ENCODE measurements around the gene POU6F2. TPM values are rescaled to one million over a fixed set of nuclear protein-coding genes. Genes with fewer than 3 reads are reported as not detected.

Gene POU6F2
- total and polyA plus RNA-seq, 2 of the 4 experiments (the other 2 are of a cell fraction) = not detected

GRCh38 chr7:39045231-39045630 is 67.5 kb downstream of the POU6F2 start:
- no CpG with 5 or more reads among the region's 1 CpG for WGBS, 2 experiments (ENCODE audit: extremely low coverage in 2 of 2, insufficient read length in 1 of 2)
- H3K9me1 ChIP-seq (ENCODE audit: insufficient read depth, low read length) = no peaks in the 10 kb centered on the region
- H3K9ac ChIP-seq (ENCODE audit: low read depth, low read length) = no peak overlapping the region
- H3K27me3 ChIP-seq (ENCODE audit: control insufficient read depth, insufficient read depth, low read length) = no peaks in the 10 kb centered on the region
- H3K36me3 ChIP-seq (ENCODE audit: control insufficient read depth, insufficient read depth, low read length) = no peaks in the 10 kb centered on the region
- CTCF ChIA-PET = interaction anchor here (0.6 kb wide), 1 partner anchor 408 kb away, joined by 3 read pairs; no protein-coding TSS in a partner anchor
- no peak overlapping the region for H3K4me3 ChIP-seq (ENCODE audit: insufficient read depth, low read depth, low read length)
- H3K9me3 ChIP-seq (ENCODE audit: control insufficient read depth, insufficient read depth, low read length) = no peaks in the 10 kb centered on the region
- no peak overlapping the region for H2AFZ ChIP-seq (replicated peaks; ENCODE audit: low read length, poor library complexity)
- no peak overlapping the region for H4K5ac ChIP-seq (ENCODE audit: low read depth, low read length)
- H2BK120ac ChIP-seq (ENCODE audit: low read depth, low read length) = no peak overlapping the region
- in situ Hi-C loops (cut with MboI; ENCODE audit: low sequenced_read_pairs) (no loop called here), intact Hi-C loops (cut with micrococcal nuclease) (loop anchor here (10.0 kb wide), 1 partner anchor 250 kb away; no protein-coding TSS in a partner anchor), dilution Hi-C loops (cut with HindIII; ENCODE audit: low sequenced_read_pairs, unreplicated experiment) (no loop called here)
- no peak overlapping the region for H4K8ac ChIP-seq (ENCODE audit: low read depth in 2 of 2, low read length in 2 of 2)
- H2BK5ac ChIP-seq (ENCODE audit: low read depth, low read length, poor library complexity, severe bottlenecking) = no peak overlapping the region
- no peak overlapping the region for H2AK9ac ChIP-seq (replicated peaks; ENCODE audit: low read depth, low read length, poor library complexity)
- H3K79me1 ChIP-seq (ENCODE audit: low read depth in 1 of 2, low read length in 2 of 2) = no peaks in the 10 kb centered on the region
- no peak overlapping the region for H3K23ac ChIP-seq (ENCODE audit: low read depth, low read length)
- H2BK20ac ChIP-seq (ENCODE audit: low read depth, low read length) = no peak overlapping the region
- H2AK5ac ChIP-seq (ENCODE audit: low read depth, low read length) = no peak overlapping the region
- H3K14ac ChIP-seq (replicated peaks; ENCODE audit: low read depth, low read length) = no peak overlapping the region
- TF ChIP-seq FOS (IDR thresholded peaks at IDR 0.05; ENCODE audit: low read depth, low read length) (no peak), MAFK (IDR thresholded peaks at IDR 0.05; ENCODE audit: low read depth, low read length) (no peak), POLR2A (IDR thresholded peaks at IDR 0.05; ENCODE audit: low read depth, low read length) (no peak), CEBPB (IDR thresholded peaks at IDR 0.05; ENCODE audit: low read depth, low read length) (no peak), RFX5 (IDR thresholded peaks at IDR 0.05; ENCODE audit: low read depth, low read length) (no peak), CTCF (conservative IDR thresholded peaks at IDR 0.05; ENCODE audit: low read depth, low read length) (no peak), MAZ (IDR thresholded peaks at IDR 0.05; ENCODE audit: borderline replicate concordance, low read depth, low read length) (no peak), BHLHE40 (IDR thresholded peaks at IDR 0.05; ENCODE audit: low read depth, low read length) (no peak), CHD1 (IDR thresholded peaks at IDR 0.05; ENCODE audit: low read depth, low read length) (no peak), NFE2L2 (IDR thresholded peaks at IDR 0.05; ENCODE audit: low read depth, low read length) (no peak)
- TF ChIP-seq, protein P1, sequence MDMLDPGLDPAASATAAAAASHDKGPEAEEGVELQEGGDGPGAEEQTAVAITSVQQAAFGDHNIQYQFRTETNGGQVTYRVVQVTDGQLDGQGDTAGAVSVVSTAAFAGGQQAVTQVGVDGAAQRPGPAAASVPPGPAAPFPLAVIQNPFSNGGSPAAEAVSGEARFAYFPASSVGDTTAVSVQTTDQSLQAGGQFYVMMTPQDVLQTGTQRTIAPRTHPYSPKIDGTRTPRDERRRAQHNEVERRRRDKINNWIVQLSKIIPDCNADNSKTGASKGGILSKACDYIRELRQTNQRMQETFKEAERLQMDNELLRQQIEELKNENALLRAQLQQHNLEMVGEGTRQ (IDR thresholded peaks at IDR 0.05; ENCODE audit: low read depth, low read length) = no peak
- TF ChIP-seq, protein P2, sequence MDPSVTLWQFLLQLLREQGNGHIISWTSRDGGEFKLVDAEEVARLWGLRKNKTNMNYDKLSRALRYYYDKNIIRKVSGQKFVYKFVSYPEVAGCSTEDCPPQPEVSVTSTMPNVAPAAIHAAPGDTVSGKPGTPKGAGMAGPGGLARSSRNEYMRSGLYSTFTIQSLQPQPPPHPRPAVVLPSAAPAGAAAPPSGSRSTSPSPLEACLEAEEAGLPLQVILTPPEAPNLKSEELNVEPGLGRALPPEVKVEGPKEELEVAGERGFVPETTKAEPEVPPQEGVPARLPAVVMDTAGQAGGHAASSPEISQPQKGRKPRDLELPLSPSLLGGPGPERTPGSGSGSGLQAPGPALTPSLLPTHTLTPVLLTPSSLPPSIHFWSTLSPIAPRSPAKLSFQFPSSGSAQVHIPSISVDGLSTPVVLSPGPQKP (IDR thresholded peaks at IDR 0.05; ENCODE audit: borderline replicate concordance, low read depth, low read length) = no peak
- ATAC-seq (ENCODE audit: low read depth) (no peak), DNase-seq (no peak)
- no peak overlapping the region for H3K56ac ChIP-seq (ENCODE audit: extremely low read depth, insufficient read depth, low read length)
- H2BK15ac ChIP-seq (ENCODE audit: low read depth, low read length) = no peak overlapping the region
- no peak overlapping the region for H3K27ac ChIP-seq (ENCODE audit: insufficient read depth, low read length)
- no peak overlapping the region for H4K91ac ChIP-seq (ENCODE audit: insufficient read depth, low read depth, low read length)
- H3K4ac ChIP-seq (ENCODE audit: low read depth, low read length) = no peak overlapping the region
- H3K4me2 ChIP-seq (ENCODE audit: low read depth, low read length) = no peak overlapping the region
- POLR2A ChIA-PET (ENCODE audit: unreplicated experiment) = interaction anchor here (0.7 kb wide), 1 partner anchor 25 kb away, joined by 5 read pairs; no protein-coding TSS in a partner anchor
- H4K20me1 ChIP-seq (ENCODE audit: insufficient read depth, low read length) = no peaks in the 10 kb centered on the region
- H3K4me1 ChIP-seq (ENCODE audit: control insufficient read depth, insufficient read depth, low read length) = no peaks in the 10 kb centered on the region
- H3K18ac ChIP-seq (ENCODE audit: low read depth, low read length) = no peak overlapping the region
- BruUV-seq (replicated peaks) = no TSS peak

Measured in IMR-90 (cell line).